ENCODE measurements around the gene TPSG1. TPM values are rescaled to one million over a fixed set of nuclear protein-coding genes. Genes with fewer than 3 reads are reported as not detected.

TPSG1 gene
- total RNA-seq, 1 experiment from 2014 or later: not detected

GRCh38 chr16:1215574-1216295 is 9.3 kb downstream of the TPSG1 start:
- no TSS peak for BruUV-seq (replicated peaks)

DNA sequence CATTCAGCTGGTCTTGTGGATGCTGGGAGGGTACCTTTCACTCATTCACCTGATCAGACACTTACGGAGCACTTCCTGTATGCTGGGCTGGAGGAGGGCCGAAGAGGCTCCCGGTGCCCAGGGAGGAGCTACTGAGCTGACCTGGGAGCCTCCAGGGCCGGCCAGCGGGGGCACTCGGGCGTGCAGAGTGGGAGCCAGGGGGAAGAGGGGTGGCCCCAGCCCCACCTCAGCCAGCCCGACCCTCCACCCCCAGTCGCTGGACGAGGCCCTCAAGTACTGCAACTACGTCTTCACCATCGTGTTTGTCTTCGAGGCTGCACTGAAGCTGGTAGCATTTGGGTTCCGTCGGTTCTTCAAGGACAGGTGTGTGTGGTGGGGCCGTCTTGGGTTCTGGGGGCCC is 10.3 kb downstream of the TPSG1 start:
- Mint-ChIP-seq H3K27ac (ENCODE audit: low read depth, unreplicated experiment) (no peak overlapping the region), H3K4me3 (ENCODE audit: unreplicated experiment) (no peak overlapping the region), H3K36me3 (ENCODE audit: insufficient read depth, unreplicated experiment) (no peaks in the 10 kb centered on the region), H3K9me3 (ENCODE audit: unreplicated experiment) (no peaks in the 10 kb centered on the region), H3K4me1 (ENCODE audit: insufficient read depth, unreplicated experiment) (no peaks in the 10 kb centered on the region), H3K27me3 (ENCODE audit: insufficient read depth, unreplicated experiment) (peaks cover 28% of the 10 kb centered on the region)
- TF ChIP-seq CTCF (IDR thresholded peaks at IDR 0.05; ENCODE audit: unreplicated experiment): no peak
- ChIA-PET CTCF (no interaction called here), POLR2A (no interaction called here)
- no TSS peak for BruUV-seq (replicated peaks)
- intact Hi-C loops (cut with micrococcal nuclease): no loop called here
- DNase-seq (ENCODE audit: unreplicated experiment): no peak

More at GRCh38 chr16:1215574-1216295, 9.3 kb downstream of the TPSG1 start:
- H3K27me3 Mint-ChIP-seq (ENCODE audit: insufficient read depth, unreplicated experiment): peaks cover 28% of the 10 kb centered on the region
- TF ChIP-seq CTCF (IDR thresholded peaks at IDR 0.05; ENCODE audit: unreplicated experiment): no peak
- H3K36me3 Mint-ChIP-seq (ENCODE audit: insufficient read depth, unreplicated experiment): no peaks in the 10 kb centered on the region
- no peaks in the 10 kb centered on the region for H3K9me3 Mint-ChIP-seq (ENCODE audit: unreplicated experiment)
- DNase-seq (ENCODE audit: unreplicated experiment): no peak
- ChIA-PET POLR2A (no interaction called here), CTCF (no interaction called here)
- intact Hi-C loops (cut with micrococcal nuclease): no loop called here
- H3K4me3 Mint-ChIP-seq (ENCODE audit: unreplicated experiment): no peak overlapping the region
- H3K27ac Mint-ChIP-seq (ENCODE audit: low read depth, unreplicated experiment): no peak overlapping the region
- no peaks in the 10 kb centered on the region for H3K4me1 Mint-ChIP-seq (ENCODE audit: insufficient read depth, unreplicated experiment)

GRCh38 chr16:1213796-1214372 is 11.2 kb downstream of the TPSG1 start:
- Mint-ChIP-seq H3K27me3 (ENCODE audit: insufficient read depth, unreplicated experiment) (peaks cover 22% of the 10 kb centered on the region), H3K4me1 (ENCODE audit: insufficient read depth, unreplicated experiment) (no peaks in the 10 kb centered on the region), H3K4me3 (ENCODE audit: unreplicated experiment) (no peak overlapping the region), H3K9me3 (ENCODE audit: unreplicated experiment) (no peaks in the 10 kb centered on the region), H3K27ac (ENCODE audit: low read depth, unreplicated experiment) (no peak overlapping the region), H3K36me3 (ENCODE audit: insufficient read depth, unreplicated experiment) (no peaks in the 10 kb centered on the region)
- POLR2A ChIA-PET: no interaction called here
- no peak for DNase-seq (ENCODE audit: unreplicated experiment)
- BruUV-seq (replicated peaks): no TSS peak
- CTCF ChIA-PET: no interaction called here
- intact Hi-C loops (cut with micrococcal nuclease): no loop called here
- TF ChIP-seq CTCF (IDR thresholded peaks at IDR 0.05; ENCODE audit: unreplicated experiment): no peak

GRCh38 chr16:1213231-1213630 is 11.8 kb downstream of the TPSG1 start:
- Mint-ChIP-seq H3K27me3 (ENCODE audit: insufficient read depth, unreplicated experiment) (peaks cover 20% of the 10 kb centered on the region), H3K4me3 (ENCODE audit: unreplicated experiment) (no peak overlapping the region), H3K36me3 (ENCODE audit: insufficient read depth, unreplicated experiment) (no peaks in the 10 kb centered on the region), H3K4me1 (ENCODE audit: insufficient read depth, unreplicated experiment) (no peaks in the 10 kb centered on the region), H3K9me3 (ENCODE audit: unreplicated experiment) (no peaks in the 10 kb centered on the region), H3K27ac (ENCODE audit: low read depth, unreplicated experiment) (no peak overlapping the region)
- TF ChIP-seq CTCF (IDR thresholded peaks at IDR 0.05; ENCODE audit: unreplicated experiment): no peak
- intact Hi-C loops (cut with micrococcal nuclease): no loop called here
- ChIA-PET POLR2A (no interaction called here), CTCF (no interaction called here)
- no peak for DNase-seq (ENCODE audit: unreplicated experiment)
- BruUV-seq (replicated peaks): no TSS peak
